Activated gamma-delta T cell (primary cell): ENCODE data around the gene KRTAP3-3.

Experiments used
- DNase-seq: peaks from one replicate; lab custom pipeline; 2025; lab: John Stamatoyannopoulos, UW

The KRTAP3-3 gene

DNA sequence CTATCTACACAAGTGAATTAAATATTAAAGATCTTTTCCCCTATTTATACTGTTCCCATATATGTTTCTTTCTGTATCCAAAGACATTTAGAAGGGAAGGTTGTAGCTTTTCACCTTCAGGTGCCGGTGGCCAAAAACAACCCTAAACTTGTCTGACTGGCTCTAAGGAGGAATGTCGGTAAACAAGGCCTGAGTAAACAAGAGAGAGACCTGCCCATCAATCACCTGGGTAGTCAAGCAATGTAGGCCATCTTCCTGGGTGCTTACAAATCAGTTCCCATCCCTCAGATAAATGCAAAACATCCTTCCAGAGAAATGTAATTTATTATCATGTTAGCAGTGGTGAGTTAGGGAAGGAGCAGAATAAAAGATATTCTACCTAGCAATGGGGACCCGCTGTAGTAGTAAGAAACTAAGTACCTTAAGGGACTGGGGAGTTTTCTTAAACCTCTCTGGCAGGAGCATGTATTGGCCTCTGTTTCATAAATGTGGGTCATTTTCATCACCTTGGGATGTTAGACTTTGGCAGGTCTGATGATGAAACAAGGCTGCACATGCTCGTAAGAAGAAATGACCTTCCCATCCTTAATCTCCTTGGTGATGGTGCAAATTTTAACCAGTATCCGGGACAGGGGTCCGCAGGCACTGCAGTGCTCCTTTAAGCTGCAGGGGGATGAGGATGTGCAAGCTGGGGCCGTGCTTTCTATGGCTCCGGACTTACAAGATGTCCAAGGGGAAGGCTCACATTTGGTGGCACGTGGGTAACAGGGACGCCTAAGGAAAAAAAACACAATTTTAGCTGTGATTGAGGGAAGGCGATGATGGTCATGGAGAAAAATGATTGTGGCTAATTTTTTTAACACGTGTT lies 35.6 kb downstream of the KRTAP3-3 start:
- no peak for DNase-seq

DNA sequence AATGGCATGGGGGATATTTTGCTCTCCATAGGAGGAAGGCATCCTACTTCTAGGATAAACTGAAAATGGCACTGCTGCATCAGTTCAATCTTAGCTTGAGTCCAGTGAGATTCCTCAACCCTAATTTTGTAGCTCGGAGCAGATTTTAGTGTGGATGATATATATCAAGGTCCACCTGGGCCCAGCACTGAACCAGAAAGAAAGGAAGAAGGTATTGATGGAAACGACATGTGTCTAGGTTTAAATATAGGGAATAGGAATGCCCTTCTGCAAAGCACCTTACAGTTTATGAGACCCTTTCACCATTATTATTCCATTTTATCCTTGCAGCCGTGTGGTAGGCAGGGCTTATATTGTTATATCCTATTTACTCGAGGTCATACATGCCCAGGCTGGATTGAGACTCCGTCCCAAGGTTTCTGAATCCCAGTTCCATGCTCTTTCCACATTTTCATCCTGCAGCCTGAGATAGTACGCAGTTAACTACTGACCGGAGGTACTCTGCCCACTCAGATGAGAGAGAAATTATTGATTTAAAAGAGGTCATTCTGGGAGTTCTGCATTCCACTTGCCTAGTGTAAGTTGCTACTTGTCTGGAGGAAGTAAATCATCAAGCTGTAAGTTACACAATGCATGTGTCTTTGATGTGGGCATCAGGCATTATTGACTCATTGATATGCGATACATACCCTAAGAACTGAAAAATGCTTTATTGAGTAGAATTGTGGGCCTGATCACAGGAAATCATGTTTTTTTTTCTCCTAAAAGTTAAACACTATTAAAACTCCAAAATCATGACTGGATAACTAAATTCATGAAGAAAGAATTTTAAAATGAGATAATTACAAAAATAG lies 37.3 kb downstream of the KRTAP3-3 start:
- DNase-seq, result no peak

DNA sequence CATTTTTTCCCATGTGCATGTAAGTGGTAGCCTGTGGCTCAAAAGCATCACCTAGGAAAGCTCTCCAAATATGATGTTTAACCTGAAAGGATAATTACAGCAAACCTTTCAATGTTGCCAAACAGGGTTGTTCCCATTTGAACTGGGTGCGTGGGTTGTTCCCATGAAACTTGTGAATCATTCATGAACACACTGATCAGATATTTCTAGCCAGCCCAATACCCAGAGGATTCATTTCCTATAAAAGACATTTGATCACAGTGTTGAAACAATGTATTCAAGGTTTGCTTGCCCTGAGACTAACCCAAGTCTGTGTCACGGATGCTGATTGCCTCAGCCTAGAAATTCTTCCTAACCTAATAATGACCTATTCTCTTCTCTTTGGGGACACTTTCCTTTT lies 40.1 kb downstream of the KRTAP3-3 start:
- DNase-seq, result no peak

DNA sequence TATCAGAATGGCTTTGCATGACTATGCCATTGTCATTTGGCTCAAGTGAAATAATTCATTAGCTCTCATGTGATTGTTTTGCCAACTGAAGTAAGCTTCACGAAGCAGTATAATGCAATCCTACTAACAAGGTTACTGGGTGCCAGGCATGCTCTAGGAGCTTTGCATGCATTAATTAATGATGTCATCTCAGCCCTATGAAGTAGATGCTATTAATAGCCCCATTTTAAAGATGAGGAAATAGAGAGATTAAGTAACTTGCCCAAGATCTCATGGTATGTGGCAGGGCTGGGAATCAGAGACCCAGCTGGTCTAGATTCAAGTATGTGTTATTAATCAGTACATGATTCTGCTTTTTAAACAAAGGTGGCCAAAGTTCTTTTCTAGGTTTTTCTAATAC lies 41.3 kb downstream of the KRTAP3-3 start:
- no peak for DNase-seq

DNA sequence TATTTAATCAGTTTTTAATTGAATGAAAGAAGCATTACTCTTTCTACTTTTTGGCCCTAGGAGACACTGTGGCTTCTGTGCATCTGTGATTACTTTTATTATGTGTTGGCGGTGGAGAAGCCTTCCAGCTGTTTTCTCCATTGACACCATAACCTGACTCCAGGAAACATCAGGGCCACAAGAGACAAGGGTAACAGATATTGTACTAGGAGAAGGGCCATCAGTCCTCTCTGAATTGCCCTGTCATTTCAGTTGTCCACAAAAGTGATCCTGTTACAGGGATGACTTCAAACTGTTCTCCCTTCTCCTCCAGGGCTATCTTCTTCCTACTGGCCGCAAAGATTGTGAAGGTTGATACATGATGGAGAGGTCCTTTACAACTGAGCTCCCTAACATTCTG lies 41.8 kb downstream of the KRTAP3-3 start:
- DNase-seq, result no peak

DNA sequence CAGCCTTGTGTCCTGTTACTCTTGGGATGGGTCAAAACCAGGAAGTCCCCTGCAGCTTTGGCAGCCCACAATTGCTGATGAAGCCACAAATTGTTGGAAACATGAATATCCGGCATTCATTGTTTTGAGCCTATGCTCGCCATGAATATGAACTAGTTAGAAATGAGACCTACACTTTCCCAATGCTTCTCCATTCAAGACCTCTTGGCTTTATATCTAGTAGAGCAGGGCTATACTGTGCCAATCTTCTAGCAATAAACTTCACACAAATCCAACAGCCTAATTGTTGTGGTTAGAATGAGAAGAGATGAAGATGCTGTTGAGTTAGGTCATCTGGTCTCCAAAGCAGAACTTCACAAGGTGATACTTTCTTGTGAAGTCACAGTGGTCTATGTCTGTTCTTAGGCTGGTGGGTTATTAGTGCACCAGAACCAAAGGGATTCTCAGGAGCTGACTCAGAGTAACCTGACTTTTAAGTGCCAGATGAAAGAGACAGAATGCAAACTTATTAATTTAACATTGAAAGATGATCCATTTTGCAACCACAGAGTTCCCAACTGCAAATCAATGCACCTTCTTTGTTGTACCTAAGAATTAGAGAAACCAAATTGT lies 42.8 kb downstream of the KRTAP3-3 start:
- DNase-seq, result no peak

DNA sequence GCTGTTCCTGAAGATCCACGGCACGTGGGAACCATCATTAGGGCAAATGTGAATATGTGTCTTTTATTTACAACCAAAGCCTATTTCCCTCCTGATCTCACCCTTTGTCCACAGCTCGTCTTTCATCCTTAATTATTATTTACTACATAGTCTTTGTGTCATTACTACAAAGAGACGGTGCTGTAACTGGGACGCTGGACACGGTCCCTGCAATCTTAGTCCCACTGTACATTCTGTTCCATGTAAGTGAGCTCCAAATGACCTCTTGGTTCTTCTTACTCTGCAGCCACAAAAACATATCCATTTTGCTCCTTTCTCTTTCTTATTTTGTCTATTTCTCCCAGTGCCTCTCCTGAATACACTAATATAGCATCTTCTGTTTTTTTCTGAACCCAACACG lies 43.8 kb downstream of the KRTAP3-3 start:
- no peak for DNase-seq

DNA sequence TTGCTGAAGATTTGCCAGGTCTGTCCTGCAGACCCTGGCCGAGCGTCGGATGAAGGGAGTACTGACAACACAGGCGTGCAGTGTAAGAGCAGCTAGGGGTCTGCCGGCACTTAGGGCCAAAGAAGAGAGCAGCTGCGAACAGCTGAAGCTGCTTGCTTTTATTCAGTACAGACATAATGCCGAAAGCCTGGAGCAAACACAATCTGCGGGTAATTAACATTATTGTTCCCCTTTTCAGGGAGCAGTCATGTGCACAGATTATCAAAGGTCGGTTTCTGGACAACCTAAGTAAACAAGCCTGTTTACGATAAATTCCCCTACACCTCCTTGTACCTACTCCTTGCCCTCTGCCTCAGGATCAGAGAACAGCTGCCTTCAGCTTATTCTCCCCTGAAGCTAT lies 44.5 kb downstream of the KRTAP3-3 start:
- DNase-seq, result no peak

DNA sequence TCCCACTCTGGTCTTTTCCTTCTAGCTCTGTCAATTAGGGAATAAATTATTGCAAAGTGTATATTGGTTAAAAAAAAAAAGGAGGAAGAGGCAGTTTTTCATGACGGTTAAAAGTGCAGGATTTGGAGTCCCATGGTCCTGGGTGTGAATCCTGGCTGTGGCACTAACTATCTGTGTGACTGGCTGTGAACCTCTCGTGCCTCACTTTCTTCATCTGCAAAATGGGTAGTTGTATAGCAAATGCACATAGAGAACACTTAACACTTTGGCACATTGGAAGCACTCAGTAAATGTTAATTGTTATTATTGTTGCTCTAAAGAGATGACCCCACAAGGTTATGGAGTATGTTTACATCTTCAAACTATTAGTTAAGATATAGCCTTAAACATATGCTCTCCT lies 46.0 kb downstream of the KRTAP3-3 start:
- no peak for DNase-seq

DNA sequence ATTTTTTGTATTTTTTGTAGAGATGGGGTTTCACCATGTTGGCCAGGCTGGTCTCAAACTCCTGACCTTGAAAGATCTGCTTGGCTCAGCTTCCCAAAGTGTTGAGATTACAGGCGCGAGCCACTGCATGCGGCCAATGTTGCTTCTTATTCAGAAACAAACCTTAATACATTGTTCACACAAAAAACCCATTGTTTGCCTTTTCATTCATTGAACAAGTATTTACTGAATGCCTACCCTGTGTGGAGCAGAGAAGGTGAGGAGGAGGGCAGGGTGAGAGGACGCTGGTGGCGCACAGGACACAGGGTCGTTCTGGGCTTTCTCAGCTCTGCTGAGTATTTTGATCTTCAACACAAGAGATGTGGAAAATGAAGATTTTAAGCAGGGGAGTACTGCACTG lies 48.5 kb downstream of the KRTAP3-3 start:
- no peak for DNase-seq

DNA sequence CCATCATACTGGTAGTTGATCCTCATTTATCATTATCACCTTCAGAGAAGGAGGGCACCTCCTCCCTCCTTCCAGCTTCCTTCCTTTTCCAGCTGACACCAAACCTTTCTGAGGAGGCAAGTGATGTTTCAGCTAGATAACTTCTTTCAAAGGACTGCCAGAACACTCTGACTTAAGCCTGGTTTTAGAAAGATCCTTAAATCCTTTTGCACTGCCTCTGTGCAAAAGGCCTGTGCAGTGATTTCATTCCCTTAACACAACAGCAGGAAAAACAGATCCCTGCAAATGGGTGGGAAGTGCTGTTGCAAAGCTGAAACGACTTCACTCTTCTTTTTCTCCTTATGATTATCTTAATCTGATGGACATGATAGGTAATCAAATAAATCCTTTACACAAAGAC lies 49.4 kb downstream of the KRTAP3-3 start:
- no peak for DNase-seq
